Duodenal mucosa (tissue), 2 donors: ENCODE measurements around the gene MIF.
"Not testable (repeated sequence)": the region's sequence is repeated elsewhere in the genome, so short reads cannot be mapped to it uniquely, and the experiment has no call there.

Source experiments
- H3K27ac ChIP-seq: one replicate; pipeline ENCODE4 v1.7.0; 2013; ENCODE audit warnings: low read depth, low read length
- H3K27me3 ChIP-seq, 2 donors: one replicate each; pipeline ENCODE4 v1.7.0; 2013; ENCODE audit warnings: low read length in 2 of 2, control low read depth in 1 of 2; ENCODE audit not compliant: insufficient read depth in 2 of 2, control insufficient read depth in 1 of 2
- H3K36me3 ChIP-seq, 2 donors: one replicate each; pipeline ENCODE4 v1.7.0; 2013; ENCODE audit warnings: low read length in 2 of 2, control low read depth in 1 of 2; ENCODE audit not compliant: insufficient read depth in 2 of 2, control insufficient read depth in 1 of 2
- H3K4me1 ChIP-seq, 2 donors: one replicate each; pipeline ENCODE4 v1.7.0; 2013; ENCODE audit warnings: low read length in 2 of 2, control low read depth in 1 of 2; ENCODE audit not compliant: insufficient read depth in 2 of 2, control insufficient read depth in 1 of 2
- H3K4me3 ChIP-seq, 2 donors: one replicate each; pipeline ENCODE4 v1.7.0; 2013; ENCODE audit warnings: low read length in 2 of 2, low read depth in 1 of 2
- H3K9ac ChIP-seq, 2 donors: one replicate each; pipeline ENCODE4 v1.7.0; 2013; ENCODE audit warnings: low read length in 2 of 2, low read depth in 1 of 2
- H3K9me3 ChIP-seq, 2 donors: one replicate each; pipeline ENCODE4 v1.7.0; 2013; ENCODE audit warnings: low read length in 2 of 2, control low read depth in 1 of 2; ENCODE audit not compliant: control insufficient read depth in 1 of 2

MIF gene

GRCh38 chr22:23856721-23857605, 37.2 kb upstream of the MIF start:
- Histone ChIP-seq H3K9me3 (no peaks in the 10 kb centered on the region), H3K9ac (peak overlapping the region; percentile 73 to 82), H3K36me3 (no peaks in the 10 kb centered on the region), H3K4me1 (peaks cover 13 to 22% of the 10 kb centered on the region in 2 donors), H3K4me3 (peak overlapping the region; percentile 81 to 89), H3K27me3 (no peaks in the 10 kb centered on the region), H3K27ac (peak overlapping the region; percentile 58)

- H3K9me3 ChIP-seq = no peaks in the 10 kb centered on the region
- no peaks in the 10 kb centered on the region for H3K27me3 ChIP-seq
- H3K9ac ChIP-seq = peak within 1 kb of the TSS; percentile 73 to 82
- H3K4me1 ChIP-seq = peaks cover 13 to 22% of the 10 kb centered on the region in 2 donors
- H3K27ac ChIP-seq = peak within 1 kb of the TSS; percentile 58
- H3K36me3 ChIP-seq = no peaks in the 10 kb centered on the region
- peak within 1 kb of the TSS; percentile 81 to 89 for H3K4me3 ChIP-seq
Observed at GRCh38 chr22:23857606-23858483, 36.3 kb upstream of the MIF start, which contains the start of gene SLC2A11. SLC2A11 (plus strand) TSS chr22:23857875; CDS start chr22:23858000, 125 bp downstream.

DNA sequence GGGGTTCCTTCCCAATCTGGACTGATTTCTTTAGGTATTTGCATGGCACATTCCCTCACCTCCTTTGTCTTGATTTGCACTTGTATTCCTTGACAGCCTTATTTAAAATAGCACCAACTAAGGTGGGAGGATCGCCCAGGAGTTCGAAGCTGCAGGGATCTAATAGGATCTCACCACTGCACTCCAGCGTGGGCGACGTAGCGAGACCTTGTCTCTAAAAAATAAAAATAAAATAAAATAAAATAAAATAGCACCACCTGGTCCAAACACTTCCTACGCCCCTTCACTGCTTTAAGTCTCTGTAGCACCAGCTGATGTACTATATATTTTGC, 35.7 kb upstream of the MIF start:
- H3K27ac ChIP-seq = no peak overlapping the region
- no peaks in the 10 kb centered on the region for H3K36me3 ChIP-seq
- H3K9ac ChIP-seq = peak overlapping the region; percentile 73 to 82
- no peaks in the 10 kb centered on the region for H3K9me3 ChIP-seq
- H3K4me1 ChIP-seq = peaks cover 13 to 22% of the 10 kb centered on the region in 2 donors
- H3K27me3 ChIP-seq = no peaks in the 10 kb centered on the region
- peak overlapping the region; percentile 81 to 89 for H3K4me3 ChIP-seq

- Histone ChIP-seq H3K27me3 (no peaks in the 10 kb centered on the region), H3K9ac (no peak overlapping the region), H3K4me3 (no peak overlapping the region), H3K9me3 (no peaks in the 10 kb centered on the region), H3K4me1 (peaks cover 13 to 22% of the 10 kb centered on the region in 2 donors), H3K27ac (no peak overlapping the region), H3K36me3 (no peaks in the 10 kb centered on the region)
Observed at GRCh38 chr22:23859201-23859600, 35.0 kb upstream of the MIF start.

DNA sequence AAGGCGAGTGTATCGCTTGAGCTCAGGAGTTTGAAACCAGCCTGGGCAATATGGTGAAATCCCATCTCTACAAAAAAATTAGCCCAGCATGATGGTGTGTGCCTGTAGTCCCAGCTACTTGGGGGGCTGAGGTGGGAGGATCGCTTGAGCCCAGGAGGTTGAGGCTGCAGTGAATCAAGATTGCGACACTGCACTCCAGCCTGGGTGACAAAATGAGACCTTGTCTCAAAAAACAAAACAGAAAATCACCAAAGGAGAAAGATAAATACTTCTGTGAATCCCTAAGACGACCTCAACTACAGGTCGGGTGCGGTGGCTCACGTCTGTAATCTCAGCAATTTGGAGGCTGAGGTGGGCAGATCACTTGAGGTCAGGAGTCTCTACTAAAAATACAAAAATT, 34.0 kb upstream of the MIF start:
- H3K4me3 ChIP-seq, H3K9me3 ChIP-seq: not testable (repeated sequence)

DNA sequence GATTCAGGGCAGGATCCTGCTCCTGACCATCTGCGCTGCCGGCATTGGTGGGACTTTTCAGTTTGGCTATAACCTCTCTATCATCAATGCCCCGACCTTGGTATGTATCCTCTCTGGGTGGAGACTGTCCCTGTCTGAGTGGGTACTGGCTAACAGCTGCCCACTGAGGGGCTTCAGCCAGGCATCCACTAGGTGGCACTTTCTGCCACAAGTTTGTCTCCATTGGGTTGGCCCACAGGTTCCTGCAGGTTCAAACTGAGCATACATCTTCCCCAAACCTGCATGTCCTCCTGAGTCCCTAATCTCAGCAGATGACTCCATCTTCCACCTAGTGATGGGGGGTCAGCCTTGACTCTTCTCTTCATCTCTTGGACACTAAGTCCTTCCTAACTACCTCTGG, 32.1 kb upstream of the MIF start:
- no peaks in the 10 kb centered on the region for H3K36me3 ChIP-seq
- no peaks in the 10 kb centered on the region for H3K9me3 ChIP-seq
- no peaks in the 10 kb centered on the region for H3K27me3 ChIP-seq
- H3K4me3 ChIP-seq = no peak overlapping the region
- no peak overlapping the region for H3K9ac ChIP-seq
- H3K4me1 ChIP-seq = peaks cover 9 to 15% of the 10 kb centered on the region in 2 donors
- H3K27ac ChIP-seq = no peak overlapping the region

More for the DNA sequence above, 34.0 kb upstream of the MIF start:
- H3K36me3 ChIP-seq, H3K27ac ChIP-seq, H3K9ac ChIP-seq, H3K27me3 ChIP-seq: not testable (repeated sequence)
- peaks cover 13 to 22% of the 10 kb centered on the region in 2 donors for H3K4me1 ChIP-seq

- not testable (repeated sequence) for H3K4me3 ChIP-seq, H3K9me3 ChIP-seq, H3K27me3 ChIP-seq, H3K27ac ChIP-seq, H3K4me1 ChIP-seq, H3K9ac ChIP-seq
- peaks cover 0 to 14% of the 10 kb centered on the region in 2 donors for H3K36me3 ChIP-seq
Observed at GRCh38 chr22:23864499-23865154, 29.6 kb upstream of the MIF start.

- Histone ChIP-seq H3K9me3 (no peaks in the 10 kb centered on the region), H3K4me3 (no peak overlapping the region), H3K27me3 (no peaks in the 10 kb centered on the region), H3K36me3 (peaks cover 0 to 19% of the 10 kb centered on the region in 2 donors), H3K27ac (no peak overlapping the region), H3K9ac (no peak overlapping the region), H3K4me1 (no peaks in the 10 kb centered on the region)
Observed at GRCh38 chr22:23868580-23868979, 25.6 kb upstream of the MIF start.

DNA sequence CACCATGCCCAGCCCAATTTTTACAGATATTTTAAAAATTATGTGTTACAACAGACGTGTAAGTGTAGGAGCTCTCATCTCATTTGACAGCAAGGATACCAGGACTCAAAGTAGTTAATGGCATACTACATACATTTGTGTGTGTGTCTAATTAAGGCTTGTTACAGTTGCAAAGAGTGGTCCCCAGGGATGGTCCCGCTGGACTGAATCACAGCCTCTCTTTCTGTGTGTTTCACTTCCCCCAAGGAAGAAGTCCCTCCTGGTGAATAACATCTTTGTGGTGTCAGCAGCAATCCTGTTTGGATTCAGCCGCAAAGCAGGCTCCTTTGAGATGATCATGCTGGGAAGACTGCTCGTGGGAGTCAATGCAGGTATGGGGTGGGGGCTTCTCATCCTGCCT, 19.3 kb upstream of the MIF start:
- no peak overlapping the region for H3K9ac ChIP-seq
- peaks cover 0 to 33% of the 10 kb centered on the region in 2 donors for H3K36me3 ChIP-seq
- H3K27me3 ChIP-seq = no peaks in the 10 kb centered on the region
- no peaks in the 10 kb centered on the region for H3K9me3 ChIP-seq
- no peaks in the 10 kb centered on the region for H3K4me1 ChIP-seq
- H3K27ac ChIP-seq = no peak overlapping the region
- H3K4me3 ChIP-seq = no peak overlapping the region
